Retinal pigment epithelial cell (primary cell): ENCODE results near the gene CDH15.

ENCODE experiments used
- DNase-seq: peaks from one replicate; pipeline ENCODE4 v3.0.0-alpha.2; 2010; ENCODE audit warnings: low read depth
- H3K4me3 ChIP-seq: 2 replicates; pipeline ENCODE4 v1.5.1; 2011; ENCODE audit warnings: mild to moderate bottlenecking, low read length, control low read depth, moderate library complexity
- CTCF ChIP-seq: conservative IDR thresholded peaks from 2 replicates; pipeline ENCODE4 v1.5.1; 2011; ENCODE audit warnings: low read depth, low read length, control low read depth, inconsistent platforms

CDH15 gene

DNA sequence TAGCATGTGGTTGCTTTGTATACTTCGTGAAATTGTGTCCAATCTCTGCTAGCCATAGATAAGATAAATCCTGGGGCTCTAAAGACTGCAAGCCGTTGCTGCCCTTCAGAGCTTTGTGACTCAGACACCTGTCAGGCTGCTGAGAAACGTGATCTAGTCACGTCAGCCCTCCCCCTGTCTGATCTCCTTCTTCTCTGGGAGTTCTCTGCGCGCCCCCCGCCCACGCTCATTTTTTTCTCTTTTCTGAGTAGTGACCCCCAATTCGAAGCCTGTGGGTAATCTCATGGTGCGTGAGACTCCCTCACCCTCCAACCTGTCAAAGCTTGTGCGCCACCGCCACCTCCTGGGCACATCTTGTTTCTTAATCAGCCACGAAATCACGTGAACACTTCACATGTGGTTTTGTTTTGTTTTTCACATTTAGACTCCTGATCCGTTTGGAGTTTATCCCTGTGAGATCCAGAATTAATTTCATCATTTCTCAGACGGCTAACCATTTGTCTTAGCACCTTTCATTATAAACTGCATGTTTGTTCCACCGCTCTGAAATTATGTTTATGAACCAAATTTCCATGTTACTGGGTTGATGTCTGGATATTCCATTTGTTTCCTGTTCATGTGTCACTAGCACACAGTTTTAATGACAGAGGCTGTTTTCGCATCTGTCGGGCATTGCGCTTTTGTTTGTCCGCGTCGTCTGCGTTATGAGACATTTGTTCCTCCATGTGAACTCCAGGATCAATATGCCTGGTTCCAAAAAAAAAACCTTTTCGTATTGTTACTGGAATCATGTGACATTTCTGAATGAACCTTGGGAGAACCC, 45.0 kb downstream of the CDH15 start:
- peak; percentile 48 for DNase-seq
- H3K4me3 ChIP-seq: peak overlapping the region; percentile 90
- peak; percentile 66 for TF ChIP-seq CTCF

DNA sequence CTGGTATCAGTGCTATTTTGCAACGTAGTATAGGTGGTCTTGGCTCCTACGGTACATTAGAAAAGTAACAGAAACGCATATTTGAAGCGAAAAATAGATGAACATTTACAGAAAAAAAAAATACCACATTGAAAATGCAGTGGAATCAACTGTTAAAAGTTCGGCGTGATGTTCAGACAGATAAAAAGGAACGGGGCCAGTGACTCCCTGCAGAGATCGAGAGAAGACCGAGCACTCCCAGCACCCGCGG, 45.5 kb downstream of the CDH15 start:
- peak overlapping the region; percentile 90 for H3K4me3 ChIP-seq
- no peak for DNase-seq
- no peak for TF ChIP-seq CTCF

DNA sequence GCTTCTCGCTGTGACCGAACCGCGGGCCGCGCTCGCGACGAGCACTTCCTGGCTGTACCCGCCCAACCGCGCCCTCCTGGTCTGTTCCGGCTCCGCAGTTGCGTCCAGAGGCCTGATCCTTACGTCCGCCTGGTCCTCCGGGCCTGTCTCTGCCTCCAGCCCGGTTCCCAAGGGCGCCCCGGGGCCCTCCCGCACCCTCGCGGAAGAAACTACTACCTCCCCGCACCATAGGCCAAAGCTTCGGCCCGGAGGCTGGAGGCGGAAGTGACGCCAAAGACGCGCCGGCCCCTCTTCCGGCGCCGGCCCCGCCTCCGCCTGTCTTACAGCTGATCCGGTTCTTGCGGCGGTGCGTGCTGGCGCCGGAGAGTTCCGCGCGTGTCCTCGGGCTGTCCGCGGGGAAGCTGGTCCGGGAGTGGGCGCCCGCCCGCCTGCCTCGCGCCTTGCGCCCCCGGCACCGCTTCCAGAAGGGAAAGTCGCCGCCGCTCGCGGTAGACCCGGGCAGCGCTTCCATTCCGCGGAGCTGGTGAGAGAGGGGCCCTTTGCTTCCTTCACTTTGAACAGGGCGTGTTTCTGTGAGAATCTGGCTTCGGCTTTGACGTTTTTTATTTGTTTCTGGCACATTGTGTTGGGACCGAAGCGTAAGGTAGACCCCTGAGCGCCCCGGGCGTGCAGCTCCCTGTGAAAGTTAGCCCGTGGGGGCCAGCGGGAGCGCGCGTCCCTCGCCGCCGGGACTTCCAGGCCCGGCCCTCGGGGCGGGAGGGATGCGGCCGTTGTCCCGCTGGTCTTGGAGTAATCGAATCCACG, 46.0 kb downstream of the CDH15 start, which contains the start of gene ZNF778:
ZNF778 (plus strand) TSS at position 316 of the 804 bp plus-strand sequence. CDS start 3,425 bp downstream, outside the sequence.
- peak; percentile 35 for DNase-seq
- H3K4me3 ChIP-seq: peak within 1 kb of the TSS; percentile 90
- no peak for TF ChIP-seq CTCF

DNA sequence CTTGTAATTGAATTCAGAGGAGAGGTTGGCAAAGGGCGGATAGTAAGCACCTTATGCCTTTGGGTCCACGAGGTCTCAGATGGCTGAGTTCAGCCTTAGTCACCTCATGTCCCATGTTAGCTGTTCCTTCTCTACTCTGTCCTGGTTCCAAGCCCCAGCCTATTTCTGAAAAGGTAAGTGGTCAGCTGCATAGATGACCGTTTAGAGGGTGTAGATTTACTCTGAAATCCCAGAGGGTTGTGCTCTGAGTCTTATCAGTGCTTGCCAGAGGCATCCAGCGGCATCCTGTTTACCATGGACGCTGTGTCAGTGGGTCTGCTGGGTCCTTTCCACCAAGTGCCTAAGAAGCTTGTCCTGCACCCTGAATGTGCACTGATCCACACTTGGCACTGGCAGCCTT, 47.8 kb downstream of the CDH15 start:
- DNase-seq: no peak
- H3K4me3 ChIP-seq: no peak overlapping the region
- no peak for TF ChIP-seq CTCF

- DNase-seq: no peak
- no peak overlapping the region for H3K4me3 ChIP-seq
- TF ChIP-seq CTCF: no peak
Observed at GRCh38 chr16:89221604-89222003, 50.1 kb downstream of the CDH15 start.

DNA sequence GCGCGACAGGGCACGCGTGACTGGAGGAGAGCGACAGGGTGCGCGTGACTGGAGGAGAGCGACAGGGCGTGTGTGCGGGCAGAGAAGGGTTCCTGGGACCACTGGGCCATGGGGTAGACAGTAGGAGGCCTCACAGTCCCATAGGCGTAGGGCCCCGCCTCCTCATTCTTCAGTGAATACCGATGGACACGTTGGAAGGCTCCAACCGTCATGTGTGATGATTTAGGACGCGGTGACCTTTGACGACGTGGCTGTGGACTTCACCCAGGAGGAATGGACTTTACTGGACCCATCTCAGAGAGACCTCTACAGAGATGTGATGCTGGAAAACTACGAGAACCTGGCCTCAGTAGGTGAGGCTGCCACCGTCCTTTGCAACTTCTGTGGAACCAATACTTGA, 51.4 kb downstream of the CDH15 start:
- TF ChIP-seq CTCF: no peak
- no peak for DNase-seq
- H3K4me3 ChIP-seq: no peak overlapping the region
